NCI-H2107 treated with DMSO at 0.1 percent for 48 hours (cell line): ENCODE measurements around the gene XRCC6.
"Not testable (repeated sequence)": the region's sequence is repeated elsewhere in the genome, so short reads cannot be mapped to it uniquely, and the experiment has no call there.

Source experiments
- DNase-seq: peaks from one replicate; lab custom pipeline; 2025; ENCODE audit not compliant: unreplicated experiment; lab: John Stamatoyannopoulos, UW

The XRCC6 gene

DNA sequence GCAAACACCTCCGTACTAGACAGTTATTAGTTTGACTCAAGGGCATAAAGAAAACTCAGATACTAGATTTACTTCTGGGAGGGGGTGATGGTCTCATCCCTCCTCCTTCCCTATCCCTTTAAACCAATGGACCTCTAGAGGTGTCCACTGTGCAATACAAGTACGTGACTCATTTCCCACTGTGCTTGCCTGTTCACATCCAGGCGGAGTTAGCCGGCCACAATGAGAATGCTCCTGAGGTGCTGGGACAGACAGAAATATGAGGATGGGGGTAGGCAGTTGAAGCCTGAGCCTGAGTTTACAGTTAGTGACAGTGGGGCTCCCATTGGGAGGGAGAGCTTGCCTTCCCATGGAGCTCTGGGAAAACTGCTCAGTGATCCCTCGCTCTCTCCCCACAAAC lies 23.0 kb upstream of the XRCC6 start:
- no peak for DNase-seq

- no peak for DNase-seq
These were observed 22.0 kb upstream of the XRCC6 start for GRCh38 chr22:41598891-41599635.

DNA sequence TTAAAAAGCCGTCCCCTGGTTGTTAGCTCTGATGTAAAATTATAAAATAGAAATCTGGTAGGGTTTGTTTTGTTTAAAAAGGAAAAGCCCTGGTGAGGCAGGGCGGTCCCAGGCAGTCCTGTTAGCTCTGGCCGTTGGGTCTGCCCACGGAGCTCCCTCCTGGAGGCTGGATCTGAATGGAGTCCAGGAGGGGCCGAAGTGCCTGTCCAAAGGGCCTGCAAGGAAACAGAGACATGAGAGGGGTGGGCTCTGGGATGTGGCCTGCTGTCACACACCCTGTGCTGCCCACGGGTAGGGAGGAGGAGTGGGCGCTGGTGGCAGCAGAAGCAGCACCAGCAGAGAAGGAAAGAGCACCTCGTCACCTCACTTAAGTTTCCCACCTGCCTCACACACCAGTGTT lies 20.1 kb upstream of the XRCC6 start:
- no peak for DNase-seq

DNA sequence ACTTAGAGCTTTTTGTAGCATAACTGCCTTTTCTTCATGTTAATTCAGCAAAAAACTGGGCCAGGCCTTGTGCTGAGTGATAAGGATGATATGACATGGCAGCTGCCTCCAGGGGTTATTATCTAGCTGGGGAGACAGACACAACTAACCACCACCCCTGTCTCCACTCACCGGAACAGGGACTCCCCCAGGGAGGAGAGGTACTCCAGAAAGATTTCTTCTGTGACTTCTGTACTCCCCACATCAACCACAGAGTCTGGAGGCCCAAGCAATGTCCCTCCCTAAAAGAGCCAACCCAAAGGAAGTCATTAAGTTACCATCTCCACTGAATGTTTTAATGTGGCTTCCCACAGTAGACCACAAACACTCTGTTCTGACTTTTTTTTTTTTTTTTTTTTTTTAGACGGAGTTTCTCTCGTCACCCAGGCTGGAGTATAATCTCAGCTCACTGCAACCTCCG lies 17.2 kb upstream of the XRCC6 start:
- DNase-seq: no peak

GRCh38 chr22:41608386-41608785 lies 12.7 kb upstream of the XRCC6 start:
- no peak for DNase-seq

- no peak for DNase-seq
These were observed 8.3 kb upstream of the XRCC6 start for GRCh38 chr22:41612603-41613306.

DNA sequence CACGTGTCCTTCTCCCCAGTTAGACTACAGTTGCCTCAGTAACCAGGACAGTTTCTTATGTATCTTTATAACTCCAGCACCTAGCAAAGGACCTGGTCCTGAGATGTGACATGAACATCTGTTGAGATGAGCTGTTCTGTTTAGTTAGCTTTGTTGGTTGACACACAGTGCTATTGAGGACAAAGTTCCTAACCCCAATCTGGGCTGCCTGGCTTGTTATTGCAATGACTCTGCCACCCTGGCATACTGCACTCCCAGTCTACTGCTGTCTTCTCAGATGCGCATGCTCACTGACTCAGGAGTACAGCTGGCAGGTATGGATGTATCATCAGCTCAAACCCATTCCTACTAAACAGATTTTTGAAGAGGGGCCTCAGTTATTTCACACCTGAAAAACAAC lies 7.6 kb upstream of the XRCC6 start:
- no peak for DNase-seq

DNA sequence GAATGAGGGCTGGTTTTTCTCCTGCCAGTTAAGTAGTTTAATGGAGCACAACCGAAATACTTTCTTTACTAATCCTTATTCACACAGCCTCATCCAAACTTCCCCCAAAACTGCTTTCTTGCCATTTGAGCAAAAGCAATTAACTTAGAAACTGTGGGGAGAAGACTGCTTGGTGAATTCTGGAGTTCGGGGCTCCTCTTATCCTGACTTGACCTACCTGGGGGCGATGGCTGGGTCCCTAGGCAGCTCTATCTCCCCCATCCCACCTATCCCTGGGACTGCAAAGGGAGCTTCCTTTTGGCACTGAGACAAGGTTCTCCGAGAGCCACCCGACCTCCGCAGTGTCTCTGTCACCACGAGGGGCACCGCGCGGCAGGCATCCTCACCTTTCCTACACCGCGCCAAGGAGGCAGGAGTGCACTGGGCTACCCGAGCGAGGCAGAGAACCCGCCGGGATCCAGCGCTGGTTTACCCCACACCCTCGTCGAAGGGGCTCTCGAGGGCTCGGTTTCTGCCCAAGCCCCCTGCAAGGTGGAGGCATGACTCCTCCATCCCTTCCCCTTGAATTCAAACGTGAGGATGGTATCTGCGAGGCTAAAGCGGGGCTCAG lies 1.0 kb upstream of the XRCC6 start:
- DNase-seq: no peak

DNA sequence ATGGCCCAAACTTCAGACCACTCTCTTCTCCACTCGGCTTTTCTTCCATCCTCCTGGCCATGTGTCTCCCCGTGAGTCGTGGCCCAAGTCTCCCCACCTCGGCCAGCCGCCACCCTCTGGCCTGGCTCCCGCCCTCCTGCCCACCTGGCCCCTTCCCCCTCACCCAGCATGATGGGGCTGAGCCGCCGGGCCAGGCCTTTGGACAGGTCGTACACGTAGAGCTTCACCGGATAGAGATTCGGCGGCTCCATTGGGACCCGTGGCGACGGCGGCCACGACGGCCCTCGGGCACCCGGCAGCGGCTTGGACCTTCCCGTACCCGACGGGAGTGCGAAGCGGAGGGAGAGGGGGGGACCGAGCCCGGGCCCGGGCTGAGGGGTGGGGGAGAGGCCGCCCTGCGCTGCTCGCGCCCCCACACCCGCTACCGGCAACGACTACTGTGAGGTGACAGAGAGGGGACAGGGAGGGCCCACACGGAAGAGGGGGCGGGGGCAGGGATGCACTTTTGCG lies 451 bp upstream of the XRCC6 start, which contains the start of gene DESI1:
Gene DESI1, minus strand, starts transcription at position 455 of the 510 bp plus-strand sequence. Its CDS starts 204 bp downstream, at position 251.
- no peak for DNase-seq

DNA sequence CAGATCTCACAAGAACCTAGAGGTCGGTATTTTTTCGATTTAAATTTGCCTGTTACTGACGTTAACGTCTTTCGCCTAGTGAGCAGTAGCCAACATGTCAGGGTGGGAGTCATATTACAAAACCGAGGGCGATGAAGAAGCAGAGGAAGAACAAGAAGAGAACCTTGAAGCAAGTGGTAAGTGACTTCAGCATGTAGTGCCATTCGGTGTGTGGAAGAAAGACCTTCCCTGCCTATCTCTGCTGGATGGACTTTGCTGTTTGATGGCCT lies 750 bp downstream of the XRCC6 start:
- DNase-seq: no peak

- DNase-seq: no peak
These were observed 4.5 kb downstream of the XRCC6 start for GRCh38 chr22:41625577-41625976.

- not testable (repeated sequence) for DNase-seq
These were observed 10.0 kb downstream of the XRCC6 start for GRCh38 chr22:41631115-41631514.

DNA sequence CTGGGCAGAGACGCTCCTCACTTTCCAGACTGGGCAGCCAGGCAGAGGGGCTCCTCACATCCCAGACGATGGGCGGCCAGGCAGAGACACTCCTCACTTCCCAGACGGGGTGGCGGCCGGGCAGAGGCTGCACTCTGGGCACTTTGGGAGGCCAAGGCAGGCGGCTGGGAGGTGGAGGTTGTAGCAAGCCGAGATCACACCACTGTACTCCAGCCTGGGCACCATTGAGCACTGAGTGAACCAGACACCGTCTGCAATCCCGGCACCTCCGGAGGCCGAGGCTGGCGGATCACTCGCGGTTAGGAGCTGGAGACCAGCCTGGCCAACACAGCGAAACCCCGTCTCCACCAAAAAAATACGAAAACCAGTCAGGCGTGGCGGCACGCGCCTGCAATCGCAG lies 10.5 kb downstream of the XRCC6 start:
- DNase-seq: not testable (repeated sequence)

- not testable (repeated sequence) for DNase-seq
These were observed 13.5 kb downstream of the XRCC6 start for GRCh38 chr22:41634610-41635009.

DNA sequence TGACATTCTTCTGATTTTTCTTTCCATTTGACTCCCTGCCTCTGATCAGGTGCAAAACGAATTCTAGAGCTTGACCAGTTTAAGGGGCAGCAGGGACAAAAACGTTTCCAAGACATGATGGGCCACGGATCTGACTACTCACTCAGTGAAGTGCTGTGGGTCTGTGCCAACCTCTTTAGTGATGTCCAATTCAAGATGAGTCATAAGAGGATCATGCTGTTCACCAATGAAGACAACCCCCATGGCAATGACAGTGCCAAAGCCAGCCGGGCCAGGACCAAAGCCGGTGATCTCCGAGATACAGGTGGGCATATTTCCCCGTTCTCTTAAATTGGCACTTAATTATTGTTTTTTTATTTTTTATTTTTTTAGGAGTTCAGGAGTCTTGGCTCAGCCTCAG lies 15.4 kb downstream of the XRCC6 start:
- DNase-seq: no peak

- DNase-seq: not testable (repeated sequence)
These were observed 16.5 kb downstream of the XRCC6 start for GRCh38 chr22:41637623-41638022.

GRCh38 chr22:41638124-41638523 lies 17.0 kb downstream of the XRCC6 start:
- no peak for DNase-seq

DNA sequence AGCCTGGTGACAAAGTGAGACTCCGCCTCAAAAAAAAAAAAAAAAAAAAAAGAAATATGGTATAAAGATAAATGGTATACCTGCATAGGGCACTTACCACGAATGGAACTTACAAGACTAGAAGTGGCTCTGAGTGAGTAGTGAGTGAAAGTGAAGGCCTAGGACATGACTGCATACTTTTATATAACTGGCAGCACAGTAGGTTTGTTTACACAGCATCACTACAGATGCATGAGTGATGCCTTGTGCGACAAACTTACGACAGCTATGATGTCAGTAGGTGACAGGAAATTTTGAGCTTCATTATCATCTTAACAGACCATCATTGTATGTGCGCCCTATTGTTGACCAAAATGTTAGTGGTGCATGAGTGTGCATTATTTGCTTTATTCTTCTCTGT lies 17.7 kb downstream of the XRCC6 start:
- DNase-seq: no peak

GRCh38 chr22:41641854-41642253 lies 20.8 kb downstream of the XRCC6 start:
- DNase-seq: no peak

DNA sequence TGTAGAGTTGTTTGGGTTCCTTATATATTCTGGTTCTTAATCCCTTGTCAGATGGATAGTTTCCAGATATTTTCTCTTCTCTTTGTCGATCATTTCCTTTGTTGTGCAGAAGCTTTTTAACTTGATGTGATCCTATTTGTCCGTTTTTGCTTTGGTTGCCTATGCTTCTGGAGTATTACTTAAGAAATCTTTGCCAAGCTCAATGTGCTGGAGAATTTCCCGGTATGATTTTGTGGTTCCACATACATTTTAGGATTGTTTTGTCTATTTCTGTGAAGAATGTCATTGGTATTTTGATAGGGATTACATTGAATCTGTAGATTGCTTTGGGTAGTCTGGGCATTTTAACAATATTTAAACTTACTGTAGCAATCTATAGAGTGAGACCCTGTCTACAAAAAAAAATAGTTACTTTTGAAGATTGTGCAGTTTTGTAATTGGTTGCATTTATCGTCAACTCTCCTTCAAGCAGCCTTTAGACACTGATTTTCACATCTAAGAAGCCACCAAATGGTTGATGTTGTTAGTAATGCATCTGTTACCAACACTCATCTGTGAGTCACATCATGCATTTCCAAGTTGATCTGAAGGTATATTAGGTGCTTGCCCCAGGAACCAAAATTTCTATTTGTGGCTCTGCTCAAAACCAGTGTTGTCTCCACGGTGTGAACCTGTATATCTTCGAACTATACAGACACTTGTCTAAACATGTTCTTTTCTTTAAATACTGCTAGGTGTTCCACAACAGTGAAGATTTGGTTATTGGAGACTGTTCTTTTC lies 21.4 kb downstream of the XRCC6 start:
- no peak for DNase-seq

DNA sequence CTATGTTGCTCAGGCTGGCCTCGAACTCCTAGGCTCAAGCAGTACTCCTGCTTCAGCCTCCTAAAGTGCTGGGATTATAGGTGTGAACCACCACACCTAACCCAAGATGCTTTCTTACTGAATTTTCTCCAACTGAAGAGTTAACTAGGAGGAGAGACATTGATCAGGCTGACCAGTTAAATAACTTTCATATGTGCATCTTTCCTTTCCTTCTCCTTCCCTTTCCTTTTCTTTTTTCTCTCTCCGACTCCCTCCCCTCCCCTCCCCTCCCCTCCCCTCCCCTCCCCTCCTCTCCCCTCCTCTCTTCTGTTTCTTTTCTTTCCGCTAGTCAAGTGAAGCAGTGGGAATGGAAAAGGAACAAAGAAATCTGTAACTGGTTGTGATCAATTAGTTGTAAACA lies 26.7 kb downstream of the XRCC6 start:
- DNase-seq: no peak
